Upper lobe of left lung (tissue), 6 donors: ENCODE results near the gene ABCF1. TPM values are rescaled to one million over a fixed set of nuclear protein-coding genes. Genes with fewer than 3 reads are reported as not detected.

Experiments used
- ATAC-seq, 2 donors: fragments of 200-7000 bp; cut with Tn5 transposase; one replicate each; pipeline ENCODE4 v1.9.1; 2022; ENCODE audit warnings: mild to moderate bottlenecking in 2 of 2, moderate library complexity in 2 of 2; ENCODE audit not compliant: low FRiP score in 2 of 2
- DNase-seq, 2 donors: peaks; one replicate each; pipeline ENCODE4 v3.0.0-alpha.2; 2019 to 2020
- H3K27ac ChIP-seq, 4 donors: fragments of 200-600 bp; sonication (generic); one replicate each; pipeline ENCODE4 v1.5.1; 2016 to 2019
- H3K27me3 ChIP-seq, 4 donors: fragments of 200-600 bp; sonication (generic); one replicate each; pipeline ENCODE4 v1.5.1; 2017 to 2019
- H3K36me3 ChIP-seq, 4 donors: fragments of 200-600 bp; sonication (generic); one replicate each; pipeline ENCODE4 v1.5.1; 2016 to 2019
- H3K4me1 ChIP-seq, 4 donors: fragments of 200-600 bp; sonication (generic); one replicate each; pipeline ENCODE4 v1.5.1; 2018 to 2019
- H3K4me3 ChIP-seq, 4 donors: fragments of 200-600 bp; sonication (generic); one replicate each; pipeline ENCODE4 v1.5.1; 2017 to 2019; ENCODE audit warnings: mild to moderate bottlenecking in 2 of 4, moderate library complexity in 1 of 4
- H3K9me3 ChIP-seq, 4 donors: fragments of 200-600 bp; sonication (generic); one replicate each; pipeline ENCODE4 v1.5.1; 2018 to 2019
- EP300 ChIP-seq, 4 donors: sonication (generic); formaldehyde crosslinking; IDR thresholded peaks; one replicate each; pipeline ENCODE4 v1.5.1; 2017; ENCODE audit warnings: antibody characterized with exemption in 4 of 4, control low read depth in 2 of 4
- POLR2A ChIP-seq, 4 donors: fragments of 450-650 bp; IDR thresholded peaks; one replicate each; pipeline ENCODE4 v1.5.1; 2016 to 2017; ENCODE audit warnings: antibody characterized with exemption in 4 of 4, mild to moderate bottlenecking in 2 of 4
- POLR2AphosphoS5 ChIP-seq, 2 donors: sonication (generic); formaldehyde crosslinking; IDR thresholded peaks; one replicate each; pipeline ENCODE4 v1.5.1; 2017; ENCODE audit warnings: antibody characterized with exemption in 2 of 2
- WGBS, 2 donors: methylation state at CpG; one replicate each; pipeline ENCODE4 v1.1.5; 2017 to 2018; 5-methylcytosine and 5-hydroxymethylcytosine counted together
- total RNA-seq, 6 donors: library from RNA; depleted of rRNA in 4 of 6; stranded (reverse); fragments of >200 nt in 4 of 6; gene quantifications; one replicate each; pipeline versions ENCODE4 v1.1.0 to v1.2.1, GENCODE V29; 2016 to 2021
- TF ChIP-seq, protein P1 (sequence below), 6 experiments: fragments of 450-650 bp in 4 of 6; fragments of 200-600 bp in 2 of 6; sonication (generic) in 2 of 6; IDR thresholded peaks; one replicate each; pipeline ENCODE4 v1.5.1; 2016 to 2019; ENCODE audit warnings: antibody characterized with exemption in 6 of 6
- donor health status: DM: no; HTN: no; CAD: no; lungs with moderate emphysema.
- donor health status: DM: no; HTN: yes; CAD: no; lungs with severe emphysema.

ABCF1 gene
- total RNA-seq, 6 donors from 2014 or later: 41.2 to 57.6 (median 52.9) TPM

GRCh38 chr6:30557683-30557981 is 13.6 kb upstream of the ABCF1 start:
- DNase-seq (no peak), ATAC-seq (no peak)
- 1 to 2% methylated on average over 6 of the region's 6 CpGs for WGBS, 2 donors
- peak overlapping the region; percentile 88 to 94 (median 92) for H3K4me3 ChIP-seq
- H3K36me3 ChIP-seq: peaks cover under 1 to 31% (median 29%) of the 10 kb centered on the region in 4 donors
- no peak for TF ChIP-seq POLR2A (IDR thresholded peaks at IDR 0.05)
- TF ChIP-seq, protein P1, sequence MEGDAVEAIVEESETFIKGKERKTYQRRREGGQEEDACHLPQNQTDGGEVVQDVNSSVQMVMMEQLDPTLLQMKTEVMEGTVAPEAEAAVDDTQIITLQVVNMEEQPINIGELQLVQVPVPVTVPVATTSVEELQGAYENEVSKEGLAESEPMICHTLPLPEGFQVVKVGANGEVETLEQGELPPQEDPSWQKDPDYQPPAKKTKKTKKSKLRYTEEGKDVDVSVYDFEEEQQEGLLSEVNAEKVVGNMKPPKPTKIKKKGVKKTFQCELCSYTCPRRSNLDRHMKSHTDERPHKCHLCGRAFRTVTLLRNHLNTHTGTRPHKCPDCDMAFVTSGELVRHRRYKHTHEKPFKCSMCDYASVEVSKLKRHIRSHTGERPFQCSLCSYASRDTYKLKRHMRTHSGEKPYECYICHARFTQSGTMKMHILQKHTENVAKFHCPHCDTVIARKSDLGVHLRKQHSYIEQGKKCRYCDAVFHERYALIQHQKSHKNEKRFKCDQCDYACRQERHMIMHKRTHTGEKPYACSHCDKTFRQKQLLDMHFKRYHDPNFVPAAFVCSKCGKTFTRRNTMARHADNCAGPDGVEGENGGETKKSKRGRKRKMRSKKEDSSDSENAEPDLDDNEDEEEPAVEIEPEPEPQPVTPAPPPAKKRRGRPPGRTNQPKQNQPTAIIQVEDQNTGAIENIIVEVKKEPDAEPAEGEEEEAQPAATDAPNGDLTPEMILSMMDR (IDR thresholded peaks at IDR 0.05): no peak
- H3K27me3 ChIP-seq: no peaks in the 10 kb centered on the region
- H3K9me3 ChIP-seq: no peaks in the 10 kb centered on the region
- peak overlapping the region; percentile 96 to 99 (median 98) for H3K27ac ChIP-seq
- peaks cover 17 to 25% (median 22%) of the 10 kb centered on the region in 4 donors for H3K4me1 ChIP-seq

DNA sequence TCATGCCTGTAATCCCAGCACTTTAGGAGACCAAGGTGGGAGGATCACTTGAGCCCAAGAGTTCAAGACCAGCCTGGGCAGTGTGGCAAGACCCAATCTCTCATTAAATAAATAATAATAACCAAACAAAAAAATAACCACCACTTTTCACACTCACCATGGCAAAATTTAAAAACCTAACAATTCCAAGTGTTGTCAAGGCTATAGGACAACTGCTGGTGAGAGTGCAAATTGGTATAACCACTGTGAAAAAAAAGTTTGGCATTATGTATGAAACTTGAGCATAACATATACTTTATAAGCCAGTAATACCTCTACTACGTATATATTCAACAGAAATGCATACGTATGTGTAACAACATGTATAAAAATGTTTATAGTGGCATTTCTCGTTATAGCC is 10.3 kb upstream of the ABCF1 start:
- Histone ChIP-seq H3K36me3 (peaks cover 4 to 25% (median 17%) of the 10 kb centered on the region in 4 donors), H3K4me1 (peaks cover 9 to 13% (median 10%) of the 10 kb centered on the region in 4 donors), H3K4me3 (no peak overlapping the region), H3K9me3 (no peaks in the 10 kb centered on the region), H3K27me3 (no peaks in the 10 kb centered on the region), H3K27ac (no peak overlapping the region)
- DNase-seq: no peak
- 94 to 98% methylated on average over 3 of the region's 3 CpGs for WGBS, 2 donors
- no peak for TF ChIP-seq POLR2AphosphoS5 (IDR thresholded peaks at IDR 0.05)
- TF ChIP-seq POLR2A (IDR thresholded peaks at IDR 0.05): no peak
- TF ChIP-seq, protein P1 (IDR thresholded peaks at IDR 0.05): no peak
- no peak for TF ChIP-seq EP300 (IDR thresholded peaks at IDR 0.05)
- no peak for ATAC-seq

DNA sequence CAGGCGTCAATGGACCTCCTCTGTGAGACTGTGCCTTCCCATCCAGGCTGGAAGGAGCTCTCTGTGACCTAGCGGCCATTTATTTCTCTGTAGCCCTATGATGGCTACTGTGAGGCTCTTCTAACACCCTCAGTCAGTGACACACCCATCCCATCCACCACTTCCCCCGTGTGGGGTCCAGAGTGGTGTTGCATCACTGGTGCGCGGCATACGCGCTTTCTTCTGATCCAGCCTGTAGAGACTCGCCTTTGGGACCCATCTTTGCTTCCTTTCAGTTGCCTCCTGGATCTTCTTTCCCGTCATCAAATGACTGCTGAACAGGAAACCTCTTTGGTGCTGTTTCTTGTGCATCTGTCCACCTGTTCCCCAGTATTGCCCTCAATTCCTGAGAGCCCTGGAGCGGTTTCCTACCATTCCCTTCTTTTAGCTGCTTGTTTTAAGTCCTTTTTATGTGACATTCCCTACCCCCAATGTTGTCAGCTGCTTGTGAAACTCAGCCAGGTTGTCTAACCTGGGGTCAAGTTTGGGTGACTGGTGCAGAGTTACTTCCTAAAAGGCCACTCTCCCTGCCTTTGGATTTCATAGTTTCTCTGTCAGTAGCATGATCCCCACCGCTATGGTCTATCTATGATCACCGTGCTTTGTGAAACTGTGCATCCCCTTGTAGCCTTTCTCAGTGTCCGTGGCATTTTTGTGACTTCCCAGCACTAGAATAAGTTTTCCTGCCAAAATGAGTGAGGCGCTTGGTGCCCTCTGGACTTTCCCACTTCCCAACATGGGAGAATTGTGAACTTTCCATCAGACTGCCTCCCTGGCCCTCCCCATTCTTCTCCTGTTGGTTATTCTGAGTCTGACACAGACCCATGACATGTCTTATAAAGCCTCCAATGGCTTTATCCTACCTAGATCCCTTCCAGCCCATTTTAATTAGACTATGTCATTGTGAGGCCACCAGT is 8.5 kb upstream of the ABCF1 start:
- Histone ChIP-seq H3K27me3 (no peaks in the 10 kb centered on the region), H3K9me3 (no peaks in the 10 kb centered on the region), H3K4me1 (peaks cover 6 to 9% (median 8%) of the 10 kb centered on the region in 4 donors), H3K36me3 (peaks cover 4 to 25% (median 17%) of the 10 kb centered on the region in 4 donors), H3K4me3 (no peak overlapping the region), H3K27ac (no peak overlapping the region)
- no peak for DNase-seq
- TF ChIP-seq, protein P1 (IDR thresholded peaks at IDR 0.05): no peak
- no peak for TF ChIP-seq POLR2A (IDR thresholded peaks at IDR 0.05)
- TF ChIP-seq EP300 (IDR thresholded peaks at IDR 0.05): no peak
- no peak for TF ChIP-seq POLR2AphosphoS5 (IDR thresholded peaks at IDR 0.05)
- 87 to 90% methylated on average over 14 of the region's 14 CpGs for WGBS, 2 donors
- ATAC-seq: no peak

- H3K27me3 ChIP-seq: no peaks in the 10 kb centered on the region
- H3K9me3 ChIP-seq: no peaks in the 10 kb centered on the region
- H3K4me3 ChIP-seq: no peak overlapping the region
- no peaks in the 10 kb centered on the region for H3K4me1 ChIP-seq
- 89 to 98% methylated on average over 1 of the region's 1 CpG for WGBS, 2 donors
- no peak for DNase-seq
- H3K27ac ChIP-seq: no peak overlapping the region
- TF ChIP-seq, protein P1 (IDR thresholded peaks at IDR 0.05): no peak
- TF ChIP-seq EP300 (IDR thresholded peaks at IDR 0.05) (no peak), POLR2AphosphoS5 (IDR thresholded peaks at IDR 0.05) (no peak)
- ATAC-seq: no peak
- peaks cover 4 to 25% (median 17%) of the 10 kb centered on the region in 4 donors for H3K36me3 ChIP-seq
These were observed 7.1 kb upstream of the ABCF1 start for GRCh38 chr6:30564114-30564513.

GRCh38 chr6:30565772-30566171 is 5.5 kb upstream of the ABCF1 start:
- no peaks in the 10 kb centered on the region for H3K9me3 ChIP-seq
- TF ChIP-seq, protein P1 (IDR thresholded peaks at IDR 0.05): no peak
- no peak for TF ChIP-seq EP300 (IDR thresholded peaks at IDR 0.05)
- TF ChIP-seq POLR2A (IDR thresholded peaks at IDR 0.05): no peak
- TF ChIP-seq POLR2AphosphoS5 (IDR thresholded peaks at IDR 0.05): no peak
- H3K27ac ChIP-seq: no peak overlapping the region
- ATAC-seq (no peak), DNase-seq (no peak)
- H3K4me1 ChIP-seq: peaks cover 7 to 12% (median 8%) of the 10 kb centered on the region in 4 donors
- peaks cover 4 to 25% (median 17%) of the 10 kb centered on the region in 4 donors for H3K36me3 ChIP-seq
- no peak overlapping the region for H3K4me3 ChIP-seq
- no peaks in the 10 kb centered on the region for H3K27me3 ChIP-seq
